HEK293 (cell line): ENCODE results near the gene LPIN1.

ENCODE experiments used
- CTCF ChIA-PET: fragments of 350-600 bp; formaldehyde crosslinking; extraction: SDS; loops from one replicate; lab custom pipeline; 2021; ENCODE audit warnings: antibody characterized with exemption; lab: Yijun Ruan, JAX
- POLR2A ChIA-PET: fragments of 300-600 bp; formaldehyde crosslinking; extraction: SDS; loops from one replicate; lab custom pipeline; 2020; ENCODE audit warnings: antibody characterized with exemption, inconsistent platforms; lab: Yijun Ruan, JAX
- H3K27ac ChIP-seq: fragments of 200-500 bp; sonication (Bioruptor generic); 2 replicates; pipeline ENCODE4 v1.5.1; 2014; ENCODE audit warnings: low read depth, low read length, control low read depth, inconsistent platforms; ENCODE audit errors: extremely low read depth
- H3K36me3 ChIP-seq, 2 experiments: fragments of 200-500 bp in 1 of 2; sonication (Bioruptor generic) in 1 of 2; 1 replicate in 1 of 2; 2 replicates in 1 of 2; pipeline ENCODE4 v1.5.1; 2014 to 2017; ENCODE audit warnings: inconsistent platforms in 2 of 2, low read length in 2 of 2; ENCODE audit not compliant: control insufficient read depth in 2 of 2, insufficient read depth in 1 of 2
- H3K4me1 ChIP-seq: fragments of 200-500 bp; sonication (Bioruptor generic); 2 replicates; pipeline ENCODE4 v1.5.1; 2014; ENCODE audit warnings: mild to moderate bottlenecking, low read length, inconsistent platforms; ENCODE audit not compliant: control insufficient read depth, insufficient read depth
- H3K4me3 ChIP-seq: 2 replicates; pipeline ENCODE4 v1.5.1; 2011; ENCODE audit warnings: low read depth, mild to moderate bottlenecking, control low read depth, low read length, moderate library complexity
- H3K9me3 ChIP-seq: fragments of 200-500 bp; sonication (Bioruptor generic); 2 replicates; pipeline ENCODE4 v1.5.1; 2014; ENCODE audit warnings: low read depth, low read length, inconsistent platforms; ENCODE audit not compliant: control insufficient read depth, insufficient read depth
- HOXD13 ChIP-seq: sonication (generic); formaldehyde crosslinking; IDR thresholded peaks from 2 replicates; pipeline ENCODE4 v1.8.0; 2022; ENCODE audit warnings: missing genetic modification reagents, borderline replicate concordance
- KLF7 ChIP-seq: fragments of 450-650 bp; formaldehyde crosslinking; IDR thresholded peaks from 2 replicates; pipeline ENCODE4 v1.5.1; 2016; ENCODE audit warnings: missing biosample characterization, missing genetic modification characterization, borderline replicate concordance
- KLF9 ChIP-seq: fragments of 450-650 bp; formaldehyde crosslinking; IDR thresholded peaks from 2 replicates; pipeline ENCODE4 v1.5.1; 2016; ENCODE audit warnings: missing biosample characterization, missing genetic modification characterization, low read depth
- OSR2 ChIP-seq: fragments of 450-650 bp; formaldehyde crosslinking; IDR thresholded peaks from 2 replicates; pipeline ENCODE4 v1.5.1; 2016; ENCODE audit warnings: missing biosample characterization, missing genetic modification characterization
- PRDM1 ChIP-seq: fragments of 450-650 bp; formaldehyde crosslinking; IDR thresholded peaks from 2 replicates; pipeline ENCODE4; 2016; ENCODE audit warnings: missing biosample characterization, missing genetic modification characterization
- RBAK ChIP-seq: fragments of 450-650 bp; formaldehyde crosslinking; IDR thresholded peaks from 2 replicates; pipeline ENCODE4 v1.5.1; 2016; ENCODE audit warnings: missing biosample characterization, missing genetic modification characterization
- TCF7L2 ChIP-seq: IDR thresholded peaks from 2 replicates; pipeline ENCODE4 v1.6.1; 2011; ENCODE audit warnings: low read depth, mild to moderate bottlenecking, inconsistent platforms, low read length, moderate library complexity, borderline replicate concordance
- YY2 ChIP-seq: fragments of 450-650 bp; formaldehyde crosslinking; IDR thresholded peaks from 2 replicates; pipeline ENCODE4 v1.5.1; 2016; ENCODE audit warnings: missing biosample characterization, missing genetic modification characterization
- ZBTB17 ChIP-seq: fragments of 450-650 bp; formaldehyde crosslinking; IDR thresholded peaks from 2 replicates; pipeline ENCODE4 v1.5.1; 2016; ENCODE audit warnings: missing biosample characterization, missing genetic modification characterization
- ZFP3 ChIP-seq: fragments of 450-650 bp; formaldehyde crosslinking; IDR thresholded peaks from 2 replicates; pipeline ENCODE4 v1.5.1; 2016; ENCODE audit warnings: low read depth, missing biosample characterization, missing genetic modification characterization
- ZNF155 ChIP-seq: fragments of 450-650 bp; formaldehyde crosslinking; IDR thresholded peaks from 2 replicates; pipeline ENCODE4 v1.5.1; 2016; ENCODE audit warnings: missing biosample characterization, missing genetic modification characterization
- ZNF221 ChIP-seq: fragments of 450-650 bp; formaldehyde crosslinking; IDR thresholded peaks from 2 replicates; pipeline ENCODE4 v1.5.1; 2017; ENCODE audit warnings: missing biosample characterization, missing genetic modification characterization, borderline replicate concordance
- ZNF292 ChIP-seq: fragments of 450-650 bp; formaldehyde crosslinking; IDR thresholded peaks from 2 replicates; pipeline ENCODE4 v1.5.1; 2016; ENCODE audit warnings: low read depth, missing biosample characterization, missing genetic modification characterization, borderline replicate concordance
- ZNF530 ChIP-seq: fragments of 450-650 bp; formaldehyde crosslinking; IDR thresholded peaks from 2 replicates; pipeline ENCODE4 v1.5.1; 2016; ENCODE audit warnings: low read depth, missing biosample characterization, missing genetic modification characterization
- ZNF571 ChIP-seq: fragments of 450-650 bp; formaldehyde crosslinking; IDR thresholded peaks from 2 replicates; pipeline ENCODE4 v1.5.0; 2017; ENCODE audit warnings: missing biosample characterization, missing genetic modification characterization
- ZNF585B ChIP-seq: fragments of 450-650 bp; formaldehyde crosslinking; IDR thresholded peaks from 2 replicates; pipeline ENCODE4 v1.5.1; 2016; ENCODE audit warnings: missing biosample characterization, missing genetic modification characterization
- ZXDB ChIP-seq: fragments of 450-650 bp; formaldehyde crosslinking; IDR thresholded peaks from 2 replicates; pipeline ENCODE4 v1.5.1; 2016; ENCODE audit warnings: missing biosample characterization, missing genetic modification characterization
- TF ChIP-seq, protein P1 (sequence below): fragments of 450-650 bp; formaldehyde crosslinking; IDR thresholded peaks from 2 replicates; pipeline ENCODE4 v1.5.1; 2017; ENCODE audit warnings: missing biosample characterization, missing genetic modification characterization
- TF ChIP-seq, protein P2 (sequence below): fragments of 450-650 bp; formaldehyde crosslinking; IDR thresholded peaks from 2 replicates; pipeline ENCODE4 v1.5.1; 2017; ENCODE audit warnings: missing biosample characterization, missing genetic modification characterization
- TF ChIP-seq, protein P3 (sequence below): fragments of 450-650 bp; formaldehyde crosslinking; IDR thresholded peaks from 2 replicates; pipeline ENCODE4 v1.5.1; 2016; ENCODE audit warnings: missing biosample characterization, missing genetic modification characterization

Gene LPIN1

DNA sequence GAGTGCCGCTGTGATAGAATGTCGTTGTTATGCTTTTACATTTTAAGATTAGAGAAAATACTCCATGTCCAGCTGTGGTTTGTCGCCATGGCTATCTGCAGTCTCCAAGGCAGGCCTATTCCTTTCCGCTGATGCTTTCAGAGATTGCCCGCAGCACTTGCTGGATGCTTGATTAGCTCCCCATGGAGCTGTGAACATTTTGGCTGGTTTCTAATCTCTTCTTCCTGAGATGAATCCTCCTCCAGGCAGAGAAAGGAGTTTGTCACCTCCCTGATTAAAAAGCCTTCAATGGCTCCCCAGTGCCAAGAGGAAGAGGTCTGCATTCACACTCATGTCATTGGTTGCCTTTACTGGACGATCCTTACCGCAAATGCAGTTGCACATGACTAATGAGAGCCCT, 32.6 kb upstream of the LPIN1 start:
- H3K36me3 ChIP-seq = no peaks in the 10 kb centered on the region
- H3K4me3 ChIP-seq = no peak overlapping the region
- ChIA-PET CTCF (no interaction called here), POLR2A (no interaction called here)
- no peak overlapping the region for H3K27ac ChIP-seq
- H3K4me1 ChIP-seq = no peaks in the 10 kb centered on the region
- no peaks in the 10 kb centered on the region for H3K9me3 ChIP-seq
- TF ChIP-seq ZXDB (tag by site-specific recombination) = no peak
- no peak for TF ChIP-seq ZNF292 (tag by site-specific recombination)
- no peak for TF ChIP-seq ZBTB17 (tag by site-specific recombination)

DNA sequence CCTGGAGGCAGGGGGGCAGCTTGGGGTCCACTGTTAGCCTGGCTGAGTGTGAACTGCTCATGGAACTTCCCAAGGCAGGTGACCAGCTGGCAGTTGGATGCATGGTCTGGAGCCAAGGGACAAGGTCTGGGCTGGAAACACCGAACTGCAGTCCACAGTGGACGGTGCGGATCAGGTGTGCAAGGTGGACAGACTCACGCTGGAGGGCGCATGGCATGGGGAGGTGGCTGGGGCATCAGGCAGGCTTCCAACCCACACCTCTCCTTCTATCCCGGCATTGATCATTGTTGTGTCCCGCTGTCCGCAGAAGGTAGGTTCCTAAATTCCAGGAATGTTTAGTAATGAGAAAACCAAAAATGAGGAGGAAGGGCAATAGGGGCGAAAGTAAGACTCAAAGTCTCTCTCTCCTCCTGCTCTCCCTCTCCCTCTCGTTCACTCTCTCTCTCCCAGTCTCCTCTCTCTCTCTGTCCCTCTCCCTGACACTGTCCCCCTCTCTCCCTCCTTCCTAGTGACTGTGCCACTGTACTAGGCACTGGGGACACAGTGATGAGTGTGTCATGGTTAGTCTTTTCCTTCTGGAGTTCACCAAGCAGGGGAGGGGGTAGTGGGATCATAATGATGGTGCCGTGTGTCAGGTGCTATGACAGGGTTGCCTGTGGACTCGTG, 30.3 kb upstream of the LPIN1 start:
- peaks cover 6% of the 10 kb centered on the region; the same call in 1 of the 2 replicates for H3K4me1 ChIP-seq
- no peaks in the 10 kb centered on the region for H3K36me3 ChIP-seq
- ChIA-PET POLR2A (no interaction called here), CTCF (interaction anchor here (0.6 to 0.7 kb wide), 2 partner anchors 25 to 29 kb away, joined by 3 to 4 read pairs; no protein-coding TSS in a partner anchor)
- H3K27ac ChIP-seq = no peak overlapping the region
- H3K4me3 ChIP-seq = no peak overlapping the region
- TF ChIP-seq PRDM1 = 0 out of 2 replicates have a peak, but pooled peaks have one; percentile 33
- TF ChIP-seq, protein P1, sequence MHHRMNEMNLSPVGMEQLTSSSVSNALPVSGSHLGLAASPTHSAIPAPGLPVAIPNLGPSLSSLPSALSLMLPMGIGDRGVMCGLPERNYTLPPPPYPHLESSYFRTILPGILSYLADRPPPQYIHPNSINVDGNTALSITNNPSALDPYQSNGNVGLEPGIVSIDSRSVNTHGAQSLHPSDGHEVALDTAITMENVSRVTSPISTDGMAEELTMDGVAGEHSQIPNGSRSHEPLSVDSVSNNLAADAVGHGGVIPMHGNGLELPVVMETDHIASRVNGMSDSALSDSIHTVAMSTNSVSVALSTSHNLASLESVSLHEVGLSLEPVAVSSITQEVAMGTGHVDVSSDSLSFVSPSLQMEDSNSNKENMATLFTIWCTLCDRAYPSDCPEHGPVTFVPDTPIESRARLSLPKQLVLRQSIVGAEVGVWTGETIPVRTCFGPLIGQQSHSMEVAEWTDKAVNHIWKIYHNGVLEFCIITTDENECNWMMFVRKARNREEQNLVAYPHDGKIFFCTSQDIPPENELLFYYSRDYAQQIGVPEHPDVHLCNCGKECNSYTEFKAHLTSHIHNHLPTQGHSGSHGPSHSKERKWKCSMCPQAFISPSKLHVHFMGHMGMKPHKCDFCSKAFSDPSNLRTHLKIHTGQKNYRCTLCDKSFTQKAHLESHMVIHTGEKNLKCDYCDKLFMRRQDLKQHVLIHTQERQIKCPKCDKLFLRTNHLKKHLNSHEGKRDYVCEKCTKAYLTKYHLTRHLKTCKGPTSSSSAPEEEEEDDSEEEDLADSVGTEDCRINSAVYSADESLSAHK (tag by site-specific recombination) = no peak
- no peak for TF ChIP-seq ZNF585B (tag by site-specific recombination)
- no peaks in the 10 kb centered on the region for H3K9me3 ChIP-seq

DNA sequence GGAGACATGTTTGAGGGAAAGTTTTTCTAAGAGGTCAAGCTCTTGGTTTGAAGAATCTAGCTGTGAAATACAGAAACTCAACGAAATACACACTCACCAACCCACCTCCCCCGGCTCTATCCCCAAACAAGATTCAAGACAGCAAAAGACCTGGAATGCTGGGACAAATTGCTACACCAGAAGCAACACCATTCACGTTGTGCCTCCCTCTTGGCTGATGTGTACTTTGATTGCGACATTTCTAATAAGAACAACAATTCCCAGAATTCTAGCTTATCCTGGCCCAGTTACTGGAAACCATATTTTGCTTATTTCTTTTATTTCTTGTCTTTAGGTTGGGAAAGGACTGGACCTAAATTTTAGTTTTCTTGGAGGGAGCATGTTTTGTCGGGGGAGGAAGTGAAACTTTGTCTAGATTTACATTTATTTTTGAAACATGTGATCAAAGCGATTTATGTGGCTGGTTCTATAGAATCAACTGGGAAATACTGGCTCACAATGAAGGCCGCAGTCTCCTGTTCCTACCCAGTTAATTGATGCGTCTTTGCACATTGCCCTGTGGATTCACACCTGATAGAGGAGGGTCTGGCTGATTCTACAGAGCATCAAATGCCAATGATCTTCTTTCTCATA, 29.6 kb upstream of the LPIN1 start:
- CTCF ChIA-PET = interaction anchor here (0.6 to 1.2 kb wide), 3 partner anchors 12 to 29 kb away, joined by 3 to 4 read pairs (median 3); no protein-coding TSS in a partner anchor
- Histone ChIP-seq H3K4me1 (peaks cover 6% of the 10 kb centered on the region; the same call in 1 of the 2 replicates), H3K36me3 (no peaks in the 10 kb centered on the region), H3K4me3 (no peak overlapping the region), H3K27ac (no peak overlapping the region), H3K9me3 (no peaks in the 10 kb centered on the region)
- POLR2A ChIA-PET = no interaction called here
- TF ChIP-seq YY2 (tag by site-specific recombination) (no peak), KLF7 (no peak), KLF9 (tag by site-specific recombination) (no peak), ZNF155 (tag by site-specific recombination) (no peak), HOXD13 (CRISPR knock-in tag) (no peak), ZNF530 (tag by site-specific recombination) (no peak), TCF7L2 (no peak), ZNF221 (tag by site-specific recombination) (no peak), ZFP3 (tag by site-specific recombination) (no peak), RBAK (no peak), OSR2 (tag by site-specific recombination) (no peak), ZNF571 (no peak)
- TF ChIP-seq, protein P2, sequence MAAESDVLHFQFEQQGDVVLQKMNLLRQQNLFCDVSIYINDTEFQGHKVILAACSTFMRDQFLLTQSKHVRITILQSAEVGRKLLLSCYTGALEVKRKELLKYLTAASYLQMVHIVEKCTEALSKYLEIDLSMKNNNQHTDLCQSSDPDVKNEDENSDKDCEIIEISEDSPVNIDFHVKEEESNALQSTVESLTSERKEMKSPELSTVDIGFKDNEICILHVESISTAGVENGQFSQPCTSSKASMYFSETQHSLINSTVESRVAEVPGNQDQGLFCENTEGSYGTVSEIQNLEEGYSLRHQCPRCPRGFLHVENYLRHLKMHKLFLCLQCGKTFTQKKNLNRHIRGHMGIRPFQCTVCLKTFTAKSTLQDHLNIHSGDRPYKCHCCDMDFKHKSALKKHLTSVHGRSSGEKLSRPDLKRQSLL = no peak
- TF ChIP-seq, protein P3, sequence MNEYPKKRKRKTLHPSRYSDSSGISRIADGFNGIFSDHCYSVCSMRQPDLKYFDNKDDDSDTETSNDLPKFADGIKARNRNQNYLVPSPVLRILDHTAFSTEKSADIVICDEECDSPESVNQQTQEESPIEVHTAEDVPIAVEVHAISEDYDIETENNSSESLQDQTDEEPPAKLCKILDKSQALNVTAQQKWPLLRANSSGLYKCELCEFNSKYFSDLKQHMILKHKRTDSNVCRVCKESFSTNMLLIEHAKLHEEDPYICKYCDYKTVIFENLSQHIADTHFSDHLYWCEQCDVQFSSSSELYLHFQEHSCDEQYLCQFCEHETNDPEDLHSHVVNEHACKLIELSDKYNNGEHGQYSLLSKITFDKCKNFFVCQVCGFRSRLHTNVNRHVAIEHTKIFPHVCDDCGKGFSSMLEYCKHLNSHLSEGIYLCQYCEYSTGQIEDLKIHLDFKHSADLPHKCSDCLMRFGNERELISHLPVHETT (tag by site-specific recombination) = no peak
- TF ChIP-seq, all 188 proteins: peak for 0
